Measurements from ENCODE around the gene LTA. TPM values are rescaled to one million over a fixed set of nuclear protein-coding genes. Genes with fewer than 3 reads are reported as not detected.
A peak's percentile ranks its signal among the peaks of the same experiment; 100 is the strongest.

LTA gene
- total and polyA plus RNA-seq, 2 donors (not counting 3 experiments of a cell fraction or from before 2014, with no cell fraction given), result 0.46 TPM; not detected in 1

- peaks cover 12% of the 10 kb centered on the region for H3K4me1 ChIP-seq (ENCODE audit: control insufficient read depth, extremely low read depth, insufficient read depth, low read length)
- no peak overlapping the region for H3K4me2 ChIP-seq (ENCODE audit: insufficient read depth, low read length)
- no peak for FAIRE-seq
- POLR2A ChIA-PET, result no interaction called here
- no TSS peak for BruUV-seq (replicated peaks)
- H3K9ac ChIP-seq (replicated peaks; ENCODE audit: extremely low read depth, insufficient read depth, low read length), result no peak overlapping the region
- CTCF ChIA-PET, result no interaction called here
- intact Hi-C loops (cut with micrococcal nuclease) (no loop called here), dilution Hi-C loops (cut with MboI; ENCODE audit: extremely low pct_ligation_motif_present, low sequenced_read_pairs) (no loop called here)
- H2AFZ ChIP-seq (ENCODE audit: low read depth, low read length), result no peak overlapping the region
- no peak overlapping the region for H3K4me3 ChIP-seq (replicated peaks in 1 of 3; ENCODE audit: insufficient read depth in 1 of 3, low read depth in 1 of 3, low read length in 3 of 3)
- peaks cover 45 to 72% of the 10 kb centered on the region in 2 experiments for H3K36me3 ChIP-seq (ENCODE audit: control insufficient read depth in 2 of 2, extremely low read depth in 1 of 2, insufficient read depth in 2 of 2, low read length in 2 of 2)
- H3K79me2 ChIP-seq (ENCODE audit: control insufficient read depth, insufficient read depth, low read length), result peaks cover 61% of the 10 kb centered on the region
- DNase-seq (ENCODE audit: low read depth, low spot score), result no peak
- H3K9me3 ChIP-seq (replicated peaks; ENCODE audit: control insufficient read depth, insufficient read depth, low read length), result no peaks in the 10 kb centered on the region
- peaks cover 3% of the 10 kb centered on the region for H4K20me1 ChIP-seq (replicated peaks; ENCODE audit: control insufficient read depth, extremely low read depth, insufficient read depth, low read length)
- TF ChIP-seq GATA2 (IDR thresholded peaks at IDR 0.05; ENCODE audit: insufficient read depth, insufficient read length, low read depth, low read length) (no peak), JUN (IDR thresholded peaks at IDR 0.05; ENCODE audit: borderline replicate concordance, insufficient read depth, insufficient read length, low read depth) (no peak), MAX (IDR thresholded peaks at IDR 0.05; ENCODE audit: insufficient read depth, insufficient read length) (no peak), FOS (IDR thresholded peaks at IDR 0.05; ENCODE audit: borderline replicate concordance, insufficient read depth, low read length) (no peak)
- H3K27ac ChIP-seq (ENCODE audit: insufficient read depth, low read depth, low read length), result no peak overlapping the region
- H3K27me3 ChIP-seq (ENCODE audit: control insufficient read depth in 2 of 2, insufficient read depth in 2 of 2, low read length in 2 of 2), result no peaks in the 10 kb centered on the region
- no peaks in the 10 kb centered on the region for H3K9me1 ChIP-seq (replicated peaks; ENCODE audit: control insufficient read depth, extremely low read depth, insufficient read depth, low read length)
Measured at GRCh38 chr6:31534521-31535040, 37.5 kb upstream of the LTA start.

- Histone ChIP-seq H3K79me2 (ENCODE audit: control insufficient read depth, insufficient read depth, low read length) (peaks cover 73% of the 10 kb centered on the region), H3K9me3 (replicated peaks; ENCODE audit: control insufficient read depth, insufficient read depth, low read length) (no peaks in the 10 kb centered on the region), H3K9me1 (replicated peaks; ENCODE audit: control insufficient read depth, extremely low read depth, insufficient read depth, low read length) (no peaks in the 10 kb centered on the region), H3K36me3 (ENCODE audit: control insufficient read depth in 2 of 2, extremely low read depth in 1 of 2, insufficient read depth in 2 of 2, low read length in 2 of 2) (peaks cover 48 to 73% of the 10 kb centered on the region in 2 experiments), H3K27ac (ENCODE audit: insufficient read depth, low read depth, low read length) (no peak overlapping the region), H3K4me2 (ENCODE audit: insufficient read depth, low read length) (no peak overlapping the region), H2AFZ (ENCODE audit: low read depth, low read length) (no peak overlapping the region), H3K4me3 (replicated peaks in 1 of 3; ENCODE audit: insufficient read depth in 1 of 3, low read depth in 1 of 3, low read length in 3 of 3) (no peak overlapping the region), H3K9ac (replicated peaks; ENCODE audit: extremely low read depth, insufficient read depth, low read length) (no peak overlapping the region), H3K27me3 (ENCODE audit: control insufficient read depth in 2 of 2, insufficient read depth in 2 of 2, low read length in 2 of 2) (no peaks in the 10 kb centered on the region), H3K4me1 (ENCODE audit: control insufficient read depth, extremely low read depth, insufficient read depth, low read length) (peaks cover 21% of the 10 kb centered on the region), H4K20me1 (replicated peaks; ENCODE audit: control insufficient read depth, extremely low read depth, insufficient read depth, low read length) (peaks cover 7% of the 10 kb centered on the region)
- intact Hi-C loops (cut with micrococcal nuclease) (no loop called here), dilution Hi-C loops (cut with MboI; ENCODE audit: extremely low pct_ligation_motif_present, low sequenced_read_pairs) (no loop called here)
- no peak for FAIRE-seq
- no peak for DNase-seq (ENCODE audit: low read depth, low spot score)
- no TSS peak for BruUV-seq (replicated peaks)
- CTCF ChIA-PET, result interaction anchor here (0.8 kb wide), 1 partner anchor 43 kb away, joined by 3 read pairs; no protein-coding TSS in a partner anchor
- TF ChIP-seq CTCF (IDR thresholded peaks at IDR 0.05; ENCODE audit: extremely low read depth in 1 of 2, insufficient read depth in 1 of 2, low read depth in 1 of 2, low read length in 2 of 2) (no peak), POLR2A (IDR thresholded peaks at IDR 0.05; ENCODE audit: low read depth, low read length) (peak; percentile 20), FOS (IDR thresholded peaks at IDR 0.05; ENCODE audit: borderline replicate concordance, insufficient read depth, low read length) (no peak), EZH2 (IDR thresholded peaks at IDR 0.05; ENCODE audit: borderline replicate concordance, low read depth, low read length, severe bottlenecking) (no peak), MYC (IDR thresholded peaks at IDR 0.05; ENCODE audit: low read depth, low read length) (no peak), POLR2AphosphoS5 (IDR thresholded peaks at IDR 0.05; ENCODE audit: insufficient read depth, low read depth, low read length) (no peak), GATA2 (IDR thresholded peaks at IDR 0.05; ENCODE audit: insufficient read depth, insufficient read length, low read depth, low read length) (no peak), MAX (IDR thresholded peaks at IDR 0.05; ENCODE audit: insufficient read depth, insufficient read length) (no peak)
- POLR2A ChIA-PET, result no interaction called here
Measured at GRCh38 chr6:31535538-31536324, 36.4 kb upstream of the LTA start.
